Upper lobe of right lung (tissue), 1 donor: Measurements from ENCODE around the gene RRP15. TPM values are rescaled to one million over a fixed set of nuclear protein-coding genes. Genes with fewer than 3 reads are reported as not detected.

Source experiments
- ATAC-seq: fragments of 200-7000 bp; cut with Tn5 transposase; one replicate; pipeline ENCODE4 v1.9.1; 2020; ENCODE audit warnings: mild to moderate bottlenecking, moderate library complexity
- DNase-seq: peaks from one replicate; pipeline ENCODE4 v3.0.0-alpha.2; 2020
- H3K27ac ChIP-seq: fragments of 200-600 bp; one replicate; pipeline ENCODE4 v1.8.0; 2022
- H3K27me3 ChIP-seq: fragments of 200-600 bp; one replicate; pipeline ENCODE4 v1.8.0; 2022; ENCODE audit warnings: mild to moderate bottlenecking
- H3K36me3 ChIP-seq: fragments of 200-600 bp; one replicate; pipeline ENCODE4 v1.8.0; 2022
- H3K4me1 ChIP-seq: fragments of 200-600 bp; one replicate; pipeline ENCODE4 v1.8.0; 2022
- H3K4me3 ChIP-seq: fragments of 200-600 bp; one replicate; pipeline ENCODE4 v1.8.0; 2022; ENCODE audit warnings: mild to moderate bottlenecking
- H3K9me3 ChIP-seq: fragments of 200-600 bp; one replicate; pipeline ENCODE4 v1.8.0; 2022
- CTCF ChIP-seq: fragments of 200-600 bp; IDR thresholded peaks from one replicate; pipeline ENCODE4 v1.8.0; 2022; ENCODE audit warnings: antibody characterized with exemption
- intact Hi-C: fragments of 100-400 bp; cut with DNase I; formaldehyde crosslinking; loops from one replicate; pipeline ENCODE4 v1.11.0; 2022
- total RNA-seq: library from RNA; stranded (reverse); fragmentation: NEBNext Ultra II Directional; extraction: Animal tissue kit (Norgen Biotek cat#: 25700); gene quantifications from one replicate; pipeline ENCODE4 v1.2.1, GENCODE V29; 2021
- donor health status: DM: no; HTN: yes; CAD: no; lungs with severe emphysema.

The RRP15 gene
- total RNA-seq, 1 donor from 2014 or later, result 16.9 TPM

GRCh38 chr1:218364028-218364710 lies 79.1 kb downstream of the RRP15 start:
- H3K36me3 ChIP-seq, result no peaks in the 10 kb centered on the region
- peak overlapping the region; percentile 18 for H3K27ac ChIP-seq
- DNase-seq, result no peak
- no peaks in the 10 kb centered on the region for H3K9me3 ChIP-seq
- intact Hi-C loops, result no loop called here
- TF ChIP-seq CTCF, result no peak
- H3K4me3 ChIP-seq, result no peak overlapping the region
- ATAC-seq, result peak; percentile 34
- H3K4me1 ChIP-seq, result peaks cover 16% of the 10 kb centered on the region
- H3K27me3 ChIP-seq, result no peaks in the 10 kb centered on the region

GRCh38 chr1:218365226-218365999 lies 80.3 kb downstream of the RRP15 start:
- no peaks in the 10 kb centered on the region for H3K27me3 ChIP-seq
- H3K9me3 ChIP-seq, result no peaks in the 10 kb centered on the region
- H3K36me3 ChIP-seq, result no peaks in the 10 kb centered on the region
- ATAC-seq (peak; percentile 69), DNase-seq (peak; percentile 66)
- H3K4me1 ChIP-seq, result peaks cover 21% of the 10 kb centered on the region
- no peak for TF ChIP-seq CTCF
- intact Hi-C loops, result no loop called here
- no peak overlapping the region for H3K27ac ChIP-seq
- H3K4me3 ChIP-seq, result no peak overlapping the region

- H3K9me3 ChIP-seq, result no peaks in the 10 kb centered on the region
- no peaks in the 10 kb centered on the region for H3K36me3 ChIP-seq
- DNase-seq (no peak), ATAC-seq (no peak)
- intact Hi-C loops, result no loop called here
- TF ChIP-seq CTCF, result no peak
- H3K27ac ChIP-seq, result no peak overlapping the region
- H3K4me3 ChIP-seq, result no peak overlapping the region
- H3K27me3 ChIP-seq, result no peaks in the 10 kb centered on the region
- peaks cover 25% of the 10 kb centered on the region for H3K4me1 ChIP-seq
Measured at GRCh38 chr1:218366322-218367052, 81.4 kb downstream of the RRP15 start.

- no peak overlapping the region for H3K27ac ChIP-seq
- DNase-seq (no peak), ATAC-seq (peak; percentile 57)
- H3K4me1 ChIP-seq, result peaks cover 30% of the 10 kb centered on the region
- no peak overlapping the region for H3K4me3 ChIP-seq
- H3K36me3 ChIP-seq, result no peaks in the 10 kb centered on the region
- intact Hi-C loops, result no loop called here
- H3K9me3 ChIP-seq, result no peaks in the 10 kb centered on the region
- no peak for TF ChIP-seq CTCF
- H3K27me3 ChIP-seq, result no peaks in the 10 kb centered on the region
Measured at GRCh38 chr1:218367118-218367517, 82.0 kb downstream of the RRP15 start.

- Histone ChIP-seq H3K9me3 (no peaks in the 10 kb centered on the region), H3K27ac (no peak overlapping the region), H3K4me3 (no peak overlapping the region), H3K27me3 (no peaks in the 10 kb centered on the region), H3K36me3 (no peaks in the 10 kb centered on the region), H3K4me1 (peaks cover 36% of the 10 kb centered on the region)
- TF ChIP-seq CTCF, result no peak
- DNase-seq (no peak), ATAC-seq (no peak)
- intact Hi-C loops, result no loop called here
Measured at GRCh38 chr1:218368686-218369085, 83.6 kb downstream of the RRP15 start.
